ENCODE measurements around the gene F2RL1.

The F2RL1 gene

DNA sequence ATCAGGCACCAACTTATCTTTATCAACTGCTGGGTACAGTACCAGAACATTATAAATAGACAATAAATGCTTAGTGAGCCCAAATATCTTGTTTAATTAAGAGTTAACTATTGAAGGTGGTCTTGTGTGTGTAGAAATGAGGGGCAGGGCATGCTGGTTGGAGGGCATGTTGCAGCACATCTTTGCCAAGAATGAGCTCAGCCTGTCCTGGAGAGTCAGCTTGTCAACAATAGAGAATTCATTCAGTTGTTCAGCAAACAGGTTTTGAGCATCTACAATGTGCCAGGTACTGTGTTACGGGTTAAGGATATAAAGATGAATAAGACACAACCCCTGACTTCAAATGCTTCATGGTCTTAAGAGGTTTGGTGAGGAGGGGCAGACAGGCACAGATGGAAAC is 19.2 kb upstream of the F2RL1 start:
- H3K9me3 ChIP-seq (ENCODE audit: control insufficient read depth, insufficient read depth, low read length) = no peaks in the 10 kb centered on the region
- no peak overlapping the region for H3K4me3 ChIP-seq (ENCODE audit: low read length)
- no peaks in the 10 kb centered on the region for H3F3A ChIP-seq (ENCODE audit: control insufficient read depth, insufficient read depth)
- H3K27ac ChIP-seq (ENCODE audit: low read depth, low read length) = no peak overlapping the region
- no peaks in the 10 kb centered on the region for H3K79me2 ChIP-seq (ENCODE audit: control insufficient read depth, low read length)
- no peaks in the 10 kb centered on the region for H3K27me3 ChIP-seq (ENCODE audit: control insufficient read depth, low read length)
- no peaks in the 10 kb centered on the region for H4K20me1 ChIP-seq (ENCODE audit: control insufficient read depth, insufficient read depth, low read depth, low read length)
- no peaks in the 10 kb centered on the region for H3K36me3 ChIP-seq (ENCODE audit: control insufficient read depth, low read length)
- no peak for TF ChIP-seq EZH2phosphoT487 (IDR thresholded peaks at IDR 0.05; ENCODE audit: borderline replicate concordance, low read length)
- TF ChIP-seq, protein P1, sequence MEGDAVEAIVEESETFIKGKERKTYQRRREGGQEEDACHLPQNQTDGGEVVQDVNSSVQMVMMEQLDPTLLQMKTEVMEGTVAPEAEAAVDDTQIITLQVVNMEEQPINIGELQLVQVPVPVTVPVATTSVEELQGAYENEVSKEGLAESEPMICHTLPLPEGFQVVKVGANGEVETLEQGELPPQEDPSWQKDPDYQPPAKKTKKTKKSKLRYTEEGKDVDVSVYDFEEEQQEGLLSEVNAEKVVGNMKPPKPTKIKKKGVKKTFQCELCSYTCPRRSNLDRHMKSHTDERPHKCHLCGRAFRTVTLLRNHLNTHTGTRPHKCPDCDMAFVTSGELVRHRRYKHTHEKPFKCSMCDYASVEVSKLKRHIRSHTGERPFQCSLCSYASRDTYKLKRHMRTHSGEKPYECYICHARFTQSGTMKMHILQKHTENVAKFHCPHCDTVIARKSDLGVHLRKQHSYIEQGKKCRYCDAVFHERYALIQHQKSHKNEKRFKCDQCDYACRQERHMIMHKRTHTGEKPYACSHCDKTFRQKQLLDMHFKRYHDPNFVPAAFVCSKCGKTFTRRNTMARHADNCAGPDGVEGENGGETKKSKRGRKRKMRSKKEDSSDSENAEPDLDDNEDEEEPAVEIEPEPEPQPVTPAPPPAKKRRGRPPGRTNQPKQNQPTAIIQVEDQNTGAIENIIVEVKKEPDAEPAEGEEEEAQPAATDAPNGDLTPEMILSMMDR (IDR thresholded peaks at IDR 0.05; ENCODE audit: low read depth, low read length, poor library complexity, severe bottlenecking) = no peak
- no peaks in the 10 kb centered on the region for H3K9me2 ChIP-seq (replicated peaks; ENCODE audit: control insufficient read depth, low read length)
- H3K4me2 ChIP-seq (ENCODE audit: low read length) = no peak overlapping the region
- no peaks in the 10 kb centered on the region for H3K4me1 ChIP-seq (ENCODE audit: control insufficient read depth, low read length)

DNA sequence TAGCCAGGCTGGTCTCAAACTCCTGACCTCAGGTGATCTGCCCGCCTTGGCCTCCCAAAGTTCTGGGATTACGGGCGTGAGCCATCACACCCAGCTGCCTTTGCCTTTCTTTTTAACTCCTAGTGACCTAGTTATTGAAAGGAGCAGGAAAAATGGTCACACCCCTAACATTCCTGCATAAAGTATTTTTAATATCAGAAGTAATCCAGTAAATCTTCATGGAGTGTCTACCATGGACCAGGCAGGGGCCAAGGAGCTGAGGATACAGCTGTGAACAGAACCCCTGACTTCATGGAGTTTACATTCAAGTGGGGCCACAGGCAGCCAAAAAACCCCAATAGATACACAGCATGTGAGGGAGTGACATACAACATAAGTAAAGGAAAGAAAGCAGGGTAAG is 18.3 kb upstream of the F2RL1 start:
- Histone ChIP-seq H3F3A (ENCODE audit: control insufficient read depth, insufficient read depth) (no peaks in the 10 kb centered on the region), H3K27ac (ENCODE audit: low read depth, low read length) (no peak overlapping the region), H3K9me2 (replicated peaks; ENCODE audit: control insufficient read depth, low read length) (no peaks in the 10 kb centered on the region), H3K79me2 (ENCODE audit: control insufficient read depth, low read length) (no peaks in the 10 kb centered on the region), H3K4me3 (ENCODE audit: low read length) (no peak overlapping the region), H3K4me2 (ENCODE audit: low read length) (no peak overlapping the region), H3K27me3 (ENCODE audit: control insufficient read depth, low read length) (no peaks in the 10 kb centered on the region), H3K4me1 (ENCODE audit: control insufficient read depth, low read length) (no peaks in the 10 kb centered on the region), H3K36me3 (ENCODE audit: control insufficient read depth, low read length) (no peaks in the 10 kb centered on the region), H4K20me1 (ENCODE audit: control insufficient read depth, insufficient read depth, low read depth, low read length) (no peaks in the 10 kb centered on the region), H3K9me3 (ENCODE audit: control insufficient read depth, insufficient read depth, low read length) (no peaks in the 10 kb centered on the region)
- TF ChIP-seq, protein P1 (IDR thresholded peaks at IDR 0.05; ENCODE audit: low read depth, low read length, poor library complexity, severe bottlenecking) = no peak
- no peak for TF ChIP-seq EZH2phosphoT487 (IDR thresholded peaks at IDR 0.05; ENCODE audit: borderline replicate concordance, low read length)

DNA sequence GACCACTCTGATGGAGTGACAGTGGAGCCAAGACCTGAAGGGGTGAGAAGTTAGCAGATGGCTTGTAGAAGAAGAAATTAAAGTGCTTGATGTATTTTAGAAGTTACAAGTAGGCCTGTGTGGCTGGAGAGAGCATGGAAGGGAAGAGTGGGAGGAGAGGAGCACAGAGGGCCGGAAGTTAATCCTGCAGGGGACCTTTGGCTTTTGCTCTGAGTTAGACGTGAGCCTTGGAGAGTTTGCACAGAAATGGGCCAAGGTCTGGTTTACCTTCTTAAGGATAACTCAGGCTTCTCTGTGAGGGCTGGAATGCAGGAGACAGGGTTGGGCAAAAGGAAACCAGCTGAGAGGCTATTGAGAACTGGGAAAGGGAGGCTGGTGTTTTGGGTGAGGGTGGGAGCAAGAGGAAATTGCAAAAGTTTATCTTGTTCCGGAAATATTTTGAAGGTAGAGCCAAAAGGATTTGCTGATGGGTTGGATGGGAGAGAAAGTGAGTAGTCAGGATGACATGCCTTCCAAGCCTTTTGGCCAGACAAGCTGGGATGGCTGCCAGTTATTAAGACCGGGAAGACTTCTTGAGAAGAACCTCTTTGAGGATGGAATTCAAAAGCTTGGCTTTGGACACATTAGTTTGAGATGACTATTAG is 17.5 kb upstream of the F2RL1 start:
- TF ChIP-seq, protein P1 (IDR thresholded peaks at IDR 0.05; ENCODE audit: low read depth, low read length, poor library complexity, severe bottlenecking) = no peak
- no peak for TF ChIP-seq EZH2phosphoT487 (IDR thresholded peaks at IDR 0.05; ENCODE audit: borderline replicate concordance, low read length)
- Histone ChIP-seq H3F3A (ENCODE audit: control insufficient read depth, insufficient read depth) (no peaks in the 10 kb centered on the region), H3K9me2 (replicated peaks; ENCODE audit: control insufficient read depth, low read length) (no peaks in the 10 kb centered on the region), H4K20me1 (ENCODE audit: control insufficient read depth, insufficient read depth, low read depth, low read length) (no peaks in the 10 kb centered on the region), H3K36me3 (ENCODE audit: control insufficient read depth, low read length) (no peaks in the 10 kb centered on the region), H3K79me2 (ENCODE audit: control insufficient read depth, low read length) (no peaks in the 10 kb centered on the region), H3K4me3 (ENCODE audit: low read length) (no peak overlapping the region), H3K27me3 (ENCODE audit: control insufficient read depth, low read length) (no peaks in the 10 kb centered on the region), H3K9me3 (ENCODE audit: control insufficient read depth, insufficient read depth, low read length) (no peaks in the 10 kb centered on the region), H3K27ac (ENCODE audit: low read depth, low read length) (no peak overlapping the region), H3K4me2 (ENCODE audit: low read length) (no peak overlapping the region), H3K4me1 (ENCODE audit: control insufficient read depth, low read length) (no peaks in the 10 kb centered on the region)

Data from DOHH2 (cell line).